Liver (tissue), 3 donors: ENCODE results near the gene CEP85L.

Experiments
- ATF3 ChIP-seq: IDR thresholded peaks from 2 replicates; pipeline ENCODE4 v1.6.1; 2016; ENCODE audit warnings: antibody characterized with exemption
- CTCF ChIP-seq: fragments of 150-350 bp; IDR thresholded peaks from 2 replicates; pipeline ENCODE4 v1.5.1; 2017; ENCODE audit warnings: improper control_type of control experiment, low read depth, low read length; ENCODE audit not compliant: missing input control
- FOXA2 ChIP-seq: IDR thresholded peaks from 2 replicates; pipeline ENCODE4 v1.6.1; 2016; ENCODE audit warnings: antibody characterized with exemption
- GABPA ChIP-seq, 2 donors: IDR thresholded peaks in 1 of 2; conservative IDR thresholded peaks in 1 of 2; 2 replicates each; pipeline ENCODE4 v1.6.1; 2016; ENCODE audit warnings: antibody characterized with exemption in 2 of 2, mild to moderate bottlenecking in 1 of 2, moderate library complexity in 1 of 2
- JUND ChIP-seq, 2 donors: IDR thresholded peaks; 2 replicates each; pipeline ENCODE4 v1.6.1; 2016; ENCODE audit warnings: antibody characterized with exemption in 2 of 2
- MAX ChIP-seq: IDR thresholded peaks from 2 replicates; pipeline ENCODE4 v1.6.1; 2016; ENCODE audit warnings: antibody characterized with exemption
- RAD21 ChIP-seq, 2 donors: IDR thresholded peaks; 2 replicates each; pipeline ENCODE4 v1.6.1; 2016; ENCODE audit warnings: antibody characterized with exemption in 2 of 2, mild to moderate bottlenecking in 2 of 2
- REST ChIP-seq: IDR thresholded peaks from 2 replicates; pipeline ENCODE4 v1.6.1; 2016; ENCODE audit warnings: antibody characterized with exemption, mild to moderate bottlenecking
- RXRA ChIP-seq, 2 donors: IDR thresholded peaks; 2 replicates each; pipeline ENCODE4 v1.6.1; 2017 to 2018; ENCODE audit warnings: antibody characterized with exemption in 2 of 2, mild to moderate bottlenecking in 1 of 2
- SP1 ChIP-seq: IDR thresholded peaks from 2 replicates; pipeline ENCODE4 v1.6.1; 2018; ENCODE audit warnings: antibody characterized with exemption, mild to moderate bottlenecking
- TAF1 ChIP-seq: conservative IDR thresholded peaks from 2 replicates; pipeline ENCODE4 v1.6.1; 2016; ENCODE audit warnings: antibody characterized with exemption, mild to moderate bottlenecking
- YY1 ChIP-seq: IDR thresholded peaks from 2 replicates; pipeline ENCODE4 v1.6.1; 2016; ENCODE audit warnings: antibody characterized with exemption, mild to moderate bottlenecking
- ZBTB33 ChIP-seq: IDR thresholded peaks from 2 replicates; pipeline ENCODE4 v1.6.1; 2016; ENCODE audit warnings: antibody characterized with exemption
- donor health status: healthy.
- donor health status: healthy.

GRCh38 chr6:118648866-118649554, 2.4 kb downstream of the CEP85L start:
- TF ChIP-seq CTCF (no peak), RAD21 (IDR thresholded peaks at IDR 0.05) (no peak), ATF3 (no peak), MAX (no peak), ZBTB33 (no peak), YY1 (no peak), TAF1 (no peak), JUND (IDR thresholded peaks at IDR 0.05) (no peak), GABPA (IDR thresholded peaks at IDR 0.05 in 1 of 2, conservative IDR thresholded peaks at IDR 0.05 in 1 of 2) (no peak), SP1 (no peak), REST (no peak), RXRA (IDR thresholded peaks at IDR 0.05) (no peak), FOXA2 (no peak)
